SK-N-SH (cell line): ENCODE results near the gene MYL6B.

Source experiments
- CTCF ChIP-seq: fragments of 200-600 bp; sonication (generic); IDR thresholded peaks from 2 replicates; pipeline ENCODE4 v1.6.1; 2017; ENCODE audit warnings: antibody characterized with exemption, mild to moderate bottlenecking, moderate library complexity
- EP300 ChIP-seq, 2 experiments: IDR thresholded peaks; 2 replicates each; pipeline versions ENCODE4 v1.4.0 to v1.6.1; 2012; ENCODE audit warnings: borderline replicate concordance in 1 of 2, low read depth in 1 of 2, low read length in 1 of 2
- FOXM1 ChIP-seq: IDR thresholded peaks from 2 replicates; pipeline ENCODE4 v1.4.0; 2012; ENCODE audit warnings: low read depth, mild to moderate bottlenecking
- JUND ChIP-seq: IDR thresholded peaks from 2 replicates; pipeline ENCODE4 v1.4.0; 2012
- MAX ChIP-seq: IDR thresholded peaks from 2 replicates; pipeline ENCODE4 v1.4.0; 2012; ENCODE audit warnings: low read depth
- NFIC ChIP-seq: IDR thresholded peaks from 2 replicates; pipeline ENCODE4 v1.4.0; 2012; ENCODE audit warnings: borderline replicate concordance
- RAD21 ChIP-seq: IDR thresholded peaks from 2 replicates; pipeline ENCODE4 v1.6.1; 2012; ENCODE audit warnings: mild to moderate bottlenecking, low read length
- RCOR1 ChIP-seq: fragments of 150-350 bp; IDR thresholded peaks from 2 replicates; pipeline ENCODE4 v1.6.1; 2017; ENCODE audit warnings: antibody characterized with exemption, low read length
- REST ChIP-seq: IDR thresholded peaks from 2 replicates; pipeline ENCODE4 v1.6.1; 2012; ENCODE audit warnings: mild to moderate bottlenecking, low read depth, low read length, moderate library complexity
- SMC3 ChIP-seq: IDR thresholded peaks from 2 replicates; pipeline ENCODE4 v1.6.1; 2012; ENCODE audit warnings: low read depth, low read length, improper control_type of control experiment
- TAF1 ChIP-seq: IDR thresholded peaks from 2 replicates; pipeline ENCODE4 v1.6.1; 2012; ENCODE audit warnings: low read depth, mild to moderate bottlenecking, low read length, moderate library complexity, borderline replicate concordance
- USF1 ChIP-seq: IDR thresholded peaks from 2 replicates; pipeline ENCODE4 v1.4.0; 2012; ENCODE audit warnings: low read depth, borderline replicate concordance
- YY1 ChIP-seq: IDR thresholded peaks from 2 replicates; pipeline ENCODE4 v1.4.0; 2012; ENCODE audit warnings: low read depth, mild to moderate bottlenecking
- ZBTB33 ChIP-seq: IDR thresholded peaks from 2 replicates; pipeline ENCODE4 v1.4.0; 2012; ENCODE audit warnings: low read depth, borderline replicate concordance

GRCh38 chr12:56163533-56164344 lies 11.4 kb downstream of the MYL6B start:
- no peak for TF ChIP-seq CTCF
- no peak for TF ChIP-seq REST
- no peak for TF ChIP-seq FOXM1
- no peak for TF ChIP-seq ZBTB33
- no peak for TF ChIP-seq YY1
- TF ChIP-seq EP300 (IDR thresholded peaks at IDR 0.05; ENCODE audit: borderline replicate concordance in 1 of 2, low read depth in 1 of 2, low read length in 1 of 2): no peak
- TF ChIP-seq MAX: no peak
- no peak for TF ChIP-seq SMC3
- TF ChIP-seq RAD21: no peak
- TF ChIP-seq RCOR1: no peak
- TF ChIP-seq USF1: no peak
- no peak for TF ChIP-seq NFIC
- TF ChIP-seq TAF1: no peak
- TF ChIP-seq JUND: no peak
